Nucleus accumbens (tissue), 56 donors: ENCODE measurements around the gene ZNF280D.
"Not testable (repeated sequence)": the region's sequence is repeated elsewhere in the genome, so short reads cannot be mapped to it uniquely, and the experiment has no call there.

Source experiments
- DNase-seq, 56 donors: peaks; one replicate each; lab custom pipeline; 2025; lab: John Stamatoyannopoulos, UW

ZNF280D gene

GRCh38 chr15:56733136-56734012 lies at the start of gene ZNF280D:
ZNF280D (minus strand) TSS chr15:56733509; CDS start chr15:56707109, 26,400 bp downstream.
- DNase-seq = peak in 55 of 56 donors; percentile 44 to 92 (median 85)

GRCh38 chr15:56782306-56782705 lies 49.0 kb upstream of the ZNF280D start:
- DNase-seq = no peak

- no peak for DNase-seq
Measured at GRCh38 chr15:56781666-56782065, 48.4 kb upstream of the ZNF280D start.

- DNase-seq = not testable (repeated sequence)
Measured at GRCh38 chr15:56780102-56780725, 46.9 kb upstream of the ZNF280D start.

GRCh38 chr15:56779449-56779848 lies 46.1 kb upstream of the ZNF280D start:
- not testable (repeated sequence) for DNase-seq

- no peak for DNase-seq
Measured at GRCh38 chr15:56778761-56779160, 45.5 kb upstream of the ZNF280D start.

- DNase-seq = no peak
Measured at GRCh38 chr15:56776839-56777238, 43.5 kb upstream of the ZNF280D start.

GRCh38 chr15:56775641-56776040 lies 42.3 kb upstream of the ZNF280D start:
- DNase-seq = no peak

- DNase-seq = no peak
Measured at GRCh38 chr15:56774356-56774755, 41.0 kb upstream of the ZNF280D start.

- no peak for DNase-seq
Measured at GRCh38 chr15:56772868-56773639, 39.7 kb upstream of the ZNF280D start.

- no peak for DNase-seq
Measured at GRCh38 chr15:56770173-56770572, 36.9 kb upstream of the ZNF280D start.

GRCh38 chr15:56767315-56767714 lies 34.0 kb upstream of the ZNF280D start:
- no peak for DNase-seq

GRCh38 chr15:56765251-56765650 lies 31.9 kb upstream of the ZNF280D start:
- DNase-seq = no peak

GRCh38 chr15:56763141-56763895 lies 30.0 kb upstream of the ZNF280D start:
- no peak for DNase-seq

- no peak for DNase-seq
Measured at GRCh38 chr15:56760186-56760585, 26.9 kb upstream of the ZNF280D start.

- DNase-seq = no peak
Measured at GRCh38 chr15:56759450-56759845, 26.1 kb upstream of the ZNF280D start.

- DNase-seq = no peak
Measured at GRCh38 chr15:56758770-56759449, 25.6 kb upstream of the ZNF280D start.

- no peak for DNase-seq
Measured at GRCh38 chr15:56757875-56758274, 24.6 kb upstream of the ZNF280D start.

GRCh38 chr15:56754772-56755370 lies 21.6 kb upstream of the ZNF280D start:
- DNase-seq = no peak
